CD4-positive, alpha-beta T cell treated with Interleukin-4 for 1 hour (primary cell): ENCODE measurements around the gene RTCB.
A peak's percentile ranks its signal among the peaks of the same experiment; 100 is the strongest.
"Not testable (repeated sequence)": the region's sequence is repeated elsewhere in the genome, so short reads cannot be mapped to it uniquely, and the experiment has no call there.

Experiments
- DNase-seq, 2 donors: peaks; one replicate each; pipeline ENCODE4 v3.0.0-alpha.2; 2020 to 2022

The RTCB gene

DNA sequence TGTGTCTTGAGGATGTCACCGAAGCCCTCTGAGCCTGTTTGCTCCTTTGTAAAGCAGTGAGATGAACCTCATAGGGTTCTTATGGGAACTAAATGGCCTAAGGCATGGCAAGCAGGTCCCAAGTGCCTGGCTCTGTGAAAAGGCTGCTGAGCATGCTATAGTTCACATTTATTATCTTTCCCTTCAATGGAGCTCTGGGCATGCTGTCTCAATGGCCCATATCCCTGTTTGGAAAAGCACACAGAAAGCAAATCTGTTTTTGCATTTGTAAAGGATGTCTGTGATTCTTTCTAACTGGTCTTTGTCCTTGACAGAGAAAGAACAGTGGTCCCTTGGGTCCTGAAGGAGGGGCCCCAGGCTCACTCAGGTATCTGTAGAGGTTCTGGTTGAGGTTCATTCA lies 26.4 kb downstream of the RTCB start:
- DNase-seq: no peak

DNA sequence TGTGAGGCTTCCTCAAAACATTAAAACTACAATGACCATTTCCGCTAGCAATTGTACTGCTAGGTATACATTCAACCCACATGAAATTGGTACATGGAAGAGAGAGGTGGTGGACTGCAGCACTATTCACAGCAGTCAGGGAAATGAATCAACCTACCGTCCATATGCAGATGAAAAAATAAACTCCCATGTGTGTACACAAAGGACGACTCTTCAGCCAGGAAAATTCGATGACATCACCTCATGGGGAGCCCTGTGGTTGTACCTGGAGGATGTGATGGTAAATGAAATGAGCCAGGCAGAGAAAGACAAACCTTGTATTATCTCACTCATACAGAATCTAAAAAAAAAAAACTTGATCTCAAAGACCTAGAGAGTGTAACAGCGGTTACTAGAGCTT lies 31.1 kb downstream of the RTCB start:
- no peak for DNase-seq

GRCh38 chr22:32378707-32379272 lies 33.3 kb downstream of the RTCB start:
- DNase-seq: no peak

GRCh38 chr22:32376681-32377080 lies 35.4 kb downstream of the RTCB start:
- DNase-seq: no peak

DNA sequence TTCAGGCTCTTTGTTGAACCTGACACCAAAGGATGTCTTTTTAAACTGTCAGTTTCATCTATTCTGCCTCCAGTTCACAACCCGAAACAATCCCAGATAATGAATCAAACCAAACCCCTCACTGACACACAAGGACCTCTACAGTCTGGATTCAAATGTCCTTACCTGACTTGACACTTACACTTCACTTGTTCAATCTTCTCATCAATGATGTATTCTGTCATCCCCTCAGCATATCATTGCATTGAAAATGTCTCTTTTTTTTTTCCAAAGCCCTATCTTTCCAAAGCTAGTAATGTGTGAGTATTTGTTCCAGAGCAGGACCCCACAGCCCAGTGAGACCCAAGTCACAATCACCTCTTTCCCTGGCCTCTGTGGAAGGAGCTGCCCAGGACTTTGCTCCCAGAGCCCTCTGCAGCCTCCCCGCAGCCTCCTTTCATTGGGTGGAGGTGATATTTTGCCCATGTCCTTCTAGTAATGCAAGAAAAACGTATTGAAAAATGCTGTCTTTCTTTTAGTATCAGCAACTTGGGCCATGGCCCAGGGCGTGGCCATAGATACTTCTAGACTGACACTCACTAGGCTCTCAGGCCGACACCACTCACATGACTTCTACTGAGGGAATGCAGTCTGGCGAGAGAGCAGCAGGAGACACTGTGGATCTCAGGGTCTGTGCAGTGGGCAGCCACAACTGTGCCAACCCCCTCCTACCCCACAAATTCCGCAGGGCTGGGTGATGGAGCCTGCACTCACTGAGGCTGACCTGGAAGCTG lies 36.2 kb downstream of the RTCB start:
- no peak for DNase-seq

DNA sequence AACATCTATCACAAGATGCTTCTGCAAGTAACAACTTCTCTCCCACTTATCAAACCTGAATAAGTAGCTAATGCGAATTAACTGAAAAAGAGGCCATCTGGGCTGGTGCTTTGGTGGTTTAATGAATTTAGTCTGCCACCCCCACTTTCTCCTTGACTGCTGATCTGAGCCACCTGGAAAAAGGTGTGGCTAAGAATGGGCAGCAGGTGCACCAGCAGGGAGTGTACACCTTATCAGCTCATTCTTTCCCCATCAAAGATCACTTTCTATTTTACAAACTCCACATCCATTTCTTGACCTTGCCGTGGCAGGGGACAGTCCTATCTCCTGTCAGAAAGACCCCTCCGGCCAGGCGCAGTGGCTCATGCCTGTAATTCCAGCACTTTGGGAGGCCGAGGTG lies 47.8 kb downstream of the RTCB start:
- DNase-seq: no peak

DNA sequence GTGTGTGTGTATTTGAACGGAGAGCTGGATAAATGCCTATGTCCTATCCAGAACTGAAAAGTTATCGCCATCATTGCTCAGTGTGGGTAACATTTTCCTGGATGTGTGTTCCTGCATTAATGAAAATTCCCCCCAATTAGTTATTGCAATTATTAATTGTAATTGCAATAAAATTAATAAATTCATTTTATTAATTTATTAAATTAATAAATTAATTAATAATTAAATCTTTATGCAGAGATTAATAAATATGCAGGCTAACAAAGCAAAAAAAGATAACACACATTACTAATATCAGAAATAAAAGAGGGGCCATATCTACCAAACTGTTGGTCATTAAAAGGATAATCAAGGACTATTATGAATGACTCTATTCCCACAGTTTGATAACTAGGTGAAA lies 50.8 kb downstream of the RTCB start:
- DNase-seq: no peak

- DNase-seq: not testable (repeated sequence)
Observed at GRCh38 chr22:32360096-32360495, 52.0 kb downstream of the RTCB start.

DNA sequence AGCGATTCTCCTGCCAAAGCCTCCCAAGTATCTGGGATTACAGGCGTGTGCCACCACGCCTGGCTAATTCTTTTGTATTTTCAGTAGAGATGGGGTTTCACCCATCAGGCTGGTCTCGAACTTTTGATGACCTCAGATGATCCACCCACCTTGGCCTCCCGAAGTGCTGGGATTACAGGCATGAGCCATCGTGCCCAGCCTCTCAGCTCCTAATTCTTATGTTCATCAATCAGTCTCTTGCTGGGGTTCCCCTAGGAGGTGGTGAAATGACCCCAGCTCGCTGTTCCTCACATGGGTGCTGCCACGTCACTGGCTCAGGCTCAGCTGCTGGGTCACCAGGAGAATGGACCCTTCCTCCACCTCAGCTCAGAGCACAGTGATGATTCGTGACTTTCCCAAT lies 54.5 kb downstream of the RTCB start, which contains the start of gene RFPL3:
TSS of gene RFPL3 (plus strand) at position 301 of the 400 bp plus-strand sequence. CDS start 205 bp downstream, outside the sequence.
- DNase-seq: not testable (repeated sequence)

DNA sequence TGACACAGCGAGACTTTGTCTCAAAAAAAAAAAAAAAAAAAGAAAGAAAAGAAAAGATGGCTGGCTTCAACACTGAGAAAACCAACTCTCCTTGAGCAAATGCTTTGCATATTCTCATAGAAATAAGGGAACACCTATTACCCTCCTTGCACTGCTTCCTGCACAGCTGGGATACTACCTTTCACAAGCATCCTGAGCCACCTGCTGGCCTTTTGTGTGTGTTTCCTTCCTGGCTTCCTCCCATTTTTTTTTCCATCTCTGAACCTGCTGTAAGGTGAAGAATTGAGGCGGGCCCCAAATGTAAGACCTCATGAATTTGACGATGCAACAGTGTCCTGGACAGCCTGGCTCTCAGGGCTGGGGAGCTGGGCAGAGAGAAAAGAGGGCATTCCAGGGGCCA lies 56.3 kb downstream of the RTCB start:
- peak in 1 of 2 donors; percentile 1 for DNase-seq

DNA sequence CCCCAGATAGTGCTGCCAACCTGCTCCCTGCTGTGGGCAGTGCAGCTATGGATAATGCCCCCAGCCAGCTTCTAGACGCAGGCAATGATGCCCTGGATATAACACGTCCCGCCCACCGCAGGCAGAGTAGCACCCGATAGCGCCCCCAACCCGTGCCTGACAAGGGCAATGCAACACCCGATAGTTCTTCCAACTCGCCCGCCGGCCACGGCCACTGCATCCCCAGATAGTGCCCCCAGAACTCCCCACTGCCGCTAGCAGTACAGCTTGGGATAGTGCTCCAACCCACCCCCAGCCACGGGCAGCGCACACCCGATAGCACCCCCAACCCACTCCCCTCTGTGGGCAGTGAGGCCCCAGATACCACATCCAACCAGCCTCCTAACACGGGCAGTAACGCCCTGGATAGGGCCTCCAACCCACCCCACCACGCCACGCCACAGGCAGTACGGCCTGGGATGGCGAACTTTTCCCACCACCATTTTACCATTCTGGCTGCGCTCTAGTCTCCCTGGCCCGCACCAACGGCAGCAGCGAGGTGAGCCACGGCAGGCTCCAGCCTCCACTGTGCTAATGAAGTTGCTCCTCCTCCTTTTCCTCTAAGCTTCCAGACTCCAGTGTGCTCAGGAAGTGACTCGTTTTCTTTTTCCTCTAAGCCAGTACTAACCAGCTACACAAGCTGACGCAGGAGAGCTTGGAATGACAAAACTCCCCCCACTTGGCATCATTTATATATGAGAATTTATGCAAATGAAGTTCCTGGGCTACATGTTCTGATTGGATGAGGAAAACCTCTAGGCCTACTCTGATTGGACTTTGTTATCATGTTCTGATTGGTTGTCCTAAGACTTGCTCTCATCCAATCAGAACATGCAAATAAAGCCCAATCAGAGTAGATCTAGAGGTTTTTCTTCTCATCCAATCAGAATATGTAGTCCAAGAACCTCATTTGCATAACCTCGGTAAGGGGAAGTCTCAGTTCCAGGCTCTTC lies 57.4 kb downstream of the RTCB start:
- no peak for DNase-seq

DNA sequence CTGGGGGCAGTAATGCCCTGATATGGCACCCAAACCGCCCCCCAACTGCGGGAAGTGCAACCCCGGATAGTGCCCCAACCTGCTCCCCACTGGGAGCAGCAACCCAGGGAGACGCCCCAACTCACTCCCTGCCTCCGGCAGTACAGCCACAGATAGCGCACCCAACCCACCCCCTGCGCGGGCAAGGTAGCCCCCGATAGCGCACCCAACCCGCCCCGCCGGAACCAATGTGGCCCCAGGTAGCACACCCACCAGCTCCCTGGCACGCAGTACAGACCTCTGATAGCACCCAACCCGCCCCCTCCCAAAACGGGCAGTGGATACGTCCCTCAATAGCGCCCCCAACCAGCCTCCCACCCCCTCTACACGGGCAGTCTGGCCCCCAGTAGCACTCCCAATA lies 58.2 kb downstream of the RTCB start:
- no peak for DNase-seq

- DNase-seq: no peak
Observed at GRCh38 chr22:32353292-32353691, 58.8 kb downstream of the RTCB start.

GRCh38 chr22:32352681-32353080 lies 59.4 kb downstream of the RTCB start:
- no peak for DNase-seq

DNA sequence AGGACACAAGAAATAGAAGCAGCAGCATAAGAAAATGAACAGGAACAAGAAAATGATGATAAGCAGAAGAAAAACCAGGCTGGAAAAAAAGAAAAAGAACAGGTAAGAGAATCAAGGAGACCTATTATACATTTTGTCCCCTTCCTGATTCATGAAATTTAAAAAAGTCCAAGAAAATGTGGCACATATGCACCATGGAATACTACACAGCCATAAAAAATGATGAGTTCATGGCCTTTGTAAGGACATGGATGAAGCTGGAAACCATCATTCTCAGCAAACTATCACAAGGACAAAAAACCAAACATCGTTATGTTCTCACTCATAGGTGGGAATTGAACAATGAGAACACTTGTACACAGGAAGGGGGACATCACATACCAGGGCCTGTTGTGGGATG lies 60.2 kb downstream of the RTCB start:
- not testable (repeated sequence) for DNase-seq

DNA sequence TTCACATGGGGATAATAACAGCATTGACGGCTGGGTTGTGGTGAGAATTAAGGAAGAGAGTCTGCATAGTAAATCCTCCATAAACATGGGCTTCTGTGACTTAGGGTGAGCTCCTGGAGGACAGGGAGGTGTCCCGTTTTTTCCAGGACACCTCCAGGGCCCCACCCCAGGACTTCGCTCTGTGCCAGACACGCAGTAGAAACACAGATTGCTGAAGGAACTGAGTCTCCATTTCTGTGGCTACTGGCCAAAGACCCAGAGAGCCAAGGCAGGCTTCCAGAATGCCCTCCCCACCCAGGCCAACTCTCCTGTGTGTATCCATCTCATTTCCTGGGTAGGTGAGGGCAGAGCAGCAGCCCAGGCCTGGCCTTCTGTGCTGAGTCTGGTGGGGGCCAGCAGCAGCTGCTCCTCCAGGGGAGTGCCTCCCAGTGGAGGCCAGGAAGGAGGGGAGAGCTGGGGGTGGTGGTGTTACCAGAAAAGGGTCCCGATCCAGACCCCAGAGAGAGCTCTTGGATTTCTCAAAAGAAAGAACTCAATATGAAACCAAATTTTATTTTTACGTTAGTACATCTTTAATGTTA lies 63.9 kb downstream of the RTCB start:
- no peak for DNase-seq

DNA sequence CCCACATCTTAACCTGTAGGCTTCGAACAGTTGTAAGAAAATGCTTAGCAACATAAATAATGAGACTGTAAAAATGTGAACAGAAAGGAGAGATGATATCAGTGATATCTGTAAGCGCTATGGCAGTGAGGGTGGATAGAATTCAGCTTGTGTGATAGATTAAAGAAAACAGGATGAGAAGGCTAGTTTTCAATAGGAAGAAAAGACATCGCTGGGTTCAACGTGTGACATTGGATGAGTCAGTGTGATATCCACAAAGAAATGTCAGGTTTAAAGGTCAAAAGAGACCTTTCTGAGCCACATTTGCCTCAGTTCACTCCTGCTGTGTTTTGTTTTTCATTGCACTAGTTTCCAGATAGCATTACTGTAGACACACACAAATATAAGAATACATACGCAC lies 68.1 kb downstream of the RTCB start:
- no peak for DNase-seq

DNA sequence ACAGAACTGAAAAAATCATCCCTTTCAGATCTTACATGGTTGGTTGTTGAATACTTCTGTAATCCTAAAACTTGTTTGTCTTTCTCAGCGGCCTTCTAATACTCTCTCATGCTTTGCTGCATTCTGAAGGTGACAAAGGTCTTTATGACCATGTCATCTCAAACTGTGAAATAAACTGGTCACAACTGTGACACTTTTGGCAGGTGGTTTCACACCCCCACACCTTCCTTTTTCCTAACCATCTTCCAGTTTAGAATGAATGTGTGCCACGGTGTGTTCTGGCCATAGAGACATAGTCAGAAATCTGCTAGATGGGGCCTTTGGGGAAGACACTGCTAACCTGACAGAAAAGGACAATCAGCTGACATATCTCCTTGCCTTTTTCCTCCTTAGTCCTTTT lies 69.1 kb downstream of the RTCB start:
- no peak for DNase-seq

DNA sequence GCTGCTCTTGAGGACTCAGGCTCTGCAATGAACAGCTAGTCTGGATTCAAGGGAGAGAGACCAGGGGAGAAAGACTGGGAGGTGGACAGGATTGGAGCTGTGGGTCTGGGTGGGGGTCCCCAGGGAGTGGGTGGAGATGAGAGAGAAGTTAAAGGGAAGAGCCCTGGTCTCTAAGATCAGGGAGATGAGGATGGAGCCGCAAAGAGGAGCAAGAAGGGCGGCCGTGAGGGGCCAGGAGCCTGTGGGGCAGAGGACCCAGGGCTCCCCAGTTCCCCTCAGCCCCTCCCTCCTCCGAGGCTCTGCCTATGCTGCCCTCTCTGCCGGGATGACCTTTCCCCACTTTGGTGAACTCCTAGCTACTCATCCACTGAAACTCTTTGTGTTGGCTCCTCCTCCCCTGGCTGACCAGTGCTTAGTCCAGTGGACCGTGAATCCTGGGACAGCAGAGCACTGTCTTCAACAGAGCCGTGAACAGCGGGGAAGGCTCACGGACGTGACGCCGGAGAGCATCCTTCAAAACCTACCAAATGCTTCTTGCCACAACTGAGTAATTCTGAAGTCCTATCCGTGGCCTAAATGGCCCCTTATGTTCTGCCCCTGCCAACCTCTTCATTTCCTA lies 70.8 kb downstream of the RTCB start:
- no peak for DNase-seq

DNA sequence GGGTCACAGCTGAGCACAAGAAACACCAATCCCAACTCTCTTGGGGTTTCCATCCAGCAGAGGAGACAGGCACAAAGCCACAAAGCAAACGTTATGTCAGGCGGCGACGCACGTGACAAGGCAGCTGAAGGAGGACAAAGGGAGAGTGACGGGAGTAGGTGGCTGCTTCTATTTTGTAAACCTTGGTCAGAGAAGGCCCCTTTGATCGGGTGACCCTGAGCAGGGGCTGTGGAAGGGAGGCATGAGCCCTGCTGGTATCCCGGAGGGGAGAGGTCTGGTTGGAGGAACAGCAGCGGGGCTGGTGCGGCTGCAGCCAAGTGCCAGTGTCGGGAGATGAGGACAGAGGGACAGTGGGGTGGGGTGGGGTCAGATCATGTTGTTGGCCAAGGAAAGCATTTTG lies 71.6 kb downstream of the RTCB start:
- DNase-seq: peak in 1 of 2 donors; percentile 5

GRCh38 chr22:32339190-32340012 lies 72.6 kb downstream of the RTCB start:
- peak in 1 of 2 donors; percentile 4 for DNase-seq

DNA sequence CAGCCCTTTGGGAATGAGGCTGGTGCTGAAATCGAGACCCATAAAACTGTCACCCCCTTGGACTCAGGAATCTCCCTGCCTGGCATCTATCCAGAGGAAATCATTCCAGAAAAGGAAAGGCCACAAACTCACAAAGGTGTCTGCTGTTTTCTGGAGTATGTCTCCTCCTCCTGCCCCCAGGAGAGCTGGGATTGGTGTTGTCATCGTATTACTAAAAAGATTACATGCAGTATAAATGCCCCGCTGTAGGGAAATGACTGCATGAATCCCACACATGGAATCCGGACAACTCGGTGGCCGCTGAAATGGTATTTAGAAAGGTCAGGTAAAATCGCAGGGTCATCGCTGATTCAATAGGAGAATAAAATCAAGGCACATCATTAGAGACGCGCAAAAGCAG lies 73.3 kb downstream of the RTCB start:
- DNase-seq: no peak
